Fibroblast of skin of right biceps (primary cell): ENCODE results near the gene H3-3A.

Experiments
- DNase-seq: peaks from one replicate; pipeline ENCODE4 v3.0.0-alpha.2; 2013

H3-3A gene

DNA sequence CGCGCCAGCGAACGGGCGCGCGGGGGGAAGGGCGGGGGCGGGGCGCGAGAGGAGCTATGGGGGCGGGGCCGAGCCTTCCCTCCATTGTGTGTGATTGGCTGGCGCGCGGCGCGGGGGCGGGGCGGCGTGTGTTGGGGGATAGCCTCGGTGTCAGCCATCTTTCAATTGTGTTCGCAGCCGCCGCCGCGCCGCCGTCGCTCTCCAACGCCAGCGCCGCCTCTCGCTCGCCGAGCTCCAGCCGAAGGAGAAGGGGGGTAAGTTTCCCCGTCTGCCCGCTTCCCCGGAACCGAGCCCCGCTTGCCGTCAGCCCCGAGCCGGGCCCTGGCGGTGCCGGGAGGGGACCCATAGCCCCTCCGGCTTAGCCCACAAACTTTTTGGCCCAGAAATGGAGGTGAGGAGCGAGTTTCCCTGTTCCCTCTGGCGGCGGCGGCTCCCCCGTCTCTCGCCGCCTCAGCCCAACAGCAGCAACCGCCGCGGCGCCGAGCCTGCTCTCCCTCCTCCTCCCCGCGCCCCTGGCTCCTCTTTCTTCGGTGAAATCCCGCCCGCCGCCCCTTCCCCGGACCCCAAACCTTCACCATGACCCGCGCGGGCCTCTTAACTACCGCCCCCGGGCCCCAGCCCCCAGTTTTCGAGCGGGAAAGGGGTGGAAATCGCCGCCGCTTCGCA is at the start of gene H3-3A:
Gene H3-3A (plus strand): TSS at position 159 of the 666 bp plus-strand sequence. CDS start 1,636 bp downstream, outside the sequence.
- DNase-seq, result peak; percentile 96

DNA sequence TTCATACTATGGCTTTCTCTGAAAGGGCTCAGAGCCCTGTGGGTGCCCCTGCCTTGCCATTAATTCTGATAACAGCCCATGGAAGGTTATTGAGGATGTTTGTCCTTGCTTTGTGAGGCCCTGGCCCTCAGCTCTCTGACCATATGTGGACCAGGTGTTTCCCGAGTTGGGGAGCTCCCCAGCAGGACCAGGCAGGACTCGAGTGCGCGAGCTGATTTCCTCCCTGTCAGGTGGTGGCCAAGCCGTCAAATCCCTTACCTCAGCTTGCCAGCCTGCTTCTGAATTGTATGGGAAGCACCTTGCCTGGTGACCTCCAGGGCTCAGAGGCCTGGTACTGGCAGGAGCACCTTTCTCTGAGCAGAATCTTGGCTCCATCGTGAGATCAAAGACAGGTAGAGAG is 45.4 kb upstream of the H3-3A start:
- DNase-seq, result no peak

DNA sequence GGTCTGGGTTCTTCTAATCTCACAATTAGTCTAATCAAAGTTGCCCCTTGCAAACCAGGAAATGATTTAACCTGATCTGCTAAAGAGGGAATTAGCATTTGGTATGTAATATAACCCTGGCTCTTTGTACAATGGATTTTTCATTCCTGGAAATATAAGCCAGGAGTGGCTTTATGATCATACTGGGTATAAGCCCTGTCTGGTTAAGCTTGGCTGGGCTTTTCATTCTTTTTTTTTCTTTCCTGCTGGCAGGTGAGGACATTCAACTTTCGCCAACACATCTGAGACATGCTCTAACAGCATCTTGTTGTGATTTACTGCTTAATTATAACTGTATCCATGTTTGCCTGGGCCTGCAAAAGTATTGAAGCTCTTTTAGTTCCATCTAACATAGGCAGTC is 42.9 kb upstream of the H3-3A start:
- DNase-seq, result no peak

DNA sequence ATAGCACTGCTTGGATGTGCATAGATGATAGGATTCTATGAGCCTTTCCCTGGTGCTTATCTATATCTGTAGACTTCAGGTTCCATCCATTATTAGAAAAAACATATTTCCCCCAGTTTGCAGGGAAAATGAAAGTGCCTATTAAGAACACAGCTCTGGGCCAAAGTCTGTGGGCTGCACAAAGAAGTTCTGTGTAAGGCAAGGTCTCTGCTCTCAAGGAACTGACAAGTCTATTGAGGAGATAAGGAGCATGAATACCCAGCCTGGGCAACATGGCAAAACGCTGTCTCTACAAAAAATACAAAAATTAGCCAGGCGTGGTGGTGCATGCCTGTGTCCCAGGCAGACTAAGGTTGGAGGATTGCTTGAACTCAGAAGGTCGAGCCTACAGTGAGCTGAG is 41.1 kb upstream of the H3-3A start:
- DNase-seq, result no peak

DNA sequence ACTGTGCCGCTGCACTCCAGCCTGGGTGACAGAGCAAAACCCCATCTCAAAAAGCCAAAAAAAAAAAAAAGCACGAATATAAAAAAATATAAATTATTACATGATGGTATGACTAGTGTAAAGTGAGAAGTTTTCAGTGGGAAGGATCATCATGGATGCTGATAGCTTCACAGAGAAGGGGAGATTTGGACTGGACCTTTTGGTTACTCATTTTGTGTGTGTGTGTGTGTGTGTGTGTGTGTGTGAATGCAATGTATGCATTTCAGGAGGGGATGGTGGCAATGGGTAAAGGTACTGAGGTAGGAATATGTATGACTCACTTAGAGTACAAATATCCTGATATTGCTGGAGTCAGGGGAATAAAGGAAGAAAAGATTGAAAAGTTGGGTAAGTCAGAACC is 40.7 kb upstream of the H3-3A start:
- DNase-seq, result no peak

DNA sequence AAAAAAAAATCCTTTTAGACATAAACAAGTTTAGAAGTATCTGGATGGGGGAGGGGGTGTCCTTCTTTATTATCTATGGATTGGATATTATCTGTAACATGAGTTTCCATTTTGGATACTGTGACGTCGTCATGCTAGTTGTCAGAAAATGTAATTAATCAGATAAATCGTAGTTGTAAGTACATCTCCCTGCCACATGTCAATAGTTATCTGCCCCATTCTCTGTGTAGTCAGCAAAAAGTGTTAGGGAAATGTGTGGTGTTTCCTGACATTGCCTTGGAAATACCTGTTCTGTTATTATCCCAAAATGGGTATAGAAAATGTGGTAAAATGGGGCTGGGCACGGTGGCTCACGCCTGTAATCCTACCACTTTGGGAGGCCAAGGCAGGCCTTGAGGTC is 38.8 kb upstream of the H3-3A start:
- no peak for DNase-seq

DNA sequence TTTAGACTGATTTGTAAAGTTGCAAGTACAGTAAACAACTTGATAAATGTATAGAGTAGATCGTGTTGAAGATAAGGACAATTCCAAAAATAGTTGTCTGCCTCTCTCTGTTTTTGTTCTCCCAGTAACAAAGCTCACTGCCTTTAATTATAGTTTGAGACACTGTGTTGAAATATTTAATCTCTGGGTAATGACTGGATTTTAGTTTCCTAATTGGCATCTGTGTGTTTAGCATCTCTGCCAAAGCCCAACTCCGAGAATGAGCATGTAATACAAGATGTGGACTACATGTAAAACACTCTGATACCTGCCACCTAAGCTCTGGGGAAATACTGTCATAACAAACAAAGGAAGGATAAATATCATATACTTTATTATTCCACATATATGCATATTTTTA is 35.7 kb upstream of the H3-3A start:
- no peak for DNase-seq

- no peak for DNase-seq
Measured at GRCh38 chr1:226027538-226028217, 34.8 kb upstream of the H3-3A start.

- DNase-seq, result no peak
Measured at GRCh38 chr1:226029093-226029496, 33.4 kb upstream of the H3-3A start.

GRCh38 chr1:226029568-226030225 is 32.8 kb upstream of the H3-3A start:
- DNase-seq, result no peak

DNA sequence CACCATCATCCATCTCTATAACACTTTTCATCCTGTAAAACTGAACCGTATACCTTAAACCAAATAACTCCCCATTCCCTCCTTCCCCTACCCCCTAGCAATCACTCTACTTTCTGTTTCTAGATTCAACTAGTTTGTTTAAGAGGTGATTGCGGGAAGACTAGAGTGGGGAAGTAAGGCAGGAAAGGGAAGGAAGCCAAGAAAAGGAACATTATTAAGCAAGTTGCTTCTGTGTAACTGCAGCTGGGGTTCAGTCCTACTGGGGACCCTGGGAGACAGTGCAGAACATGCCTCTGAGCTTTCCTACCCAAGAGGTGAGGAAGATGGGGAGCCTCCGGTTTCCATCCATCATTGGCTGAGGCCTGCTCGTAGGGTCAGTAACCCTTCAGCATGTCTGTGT is 28.9 kb upstream of the H3-3A start:
- no peak for DNase-seq

DNA sequence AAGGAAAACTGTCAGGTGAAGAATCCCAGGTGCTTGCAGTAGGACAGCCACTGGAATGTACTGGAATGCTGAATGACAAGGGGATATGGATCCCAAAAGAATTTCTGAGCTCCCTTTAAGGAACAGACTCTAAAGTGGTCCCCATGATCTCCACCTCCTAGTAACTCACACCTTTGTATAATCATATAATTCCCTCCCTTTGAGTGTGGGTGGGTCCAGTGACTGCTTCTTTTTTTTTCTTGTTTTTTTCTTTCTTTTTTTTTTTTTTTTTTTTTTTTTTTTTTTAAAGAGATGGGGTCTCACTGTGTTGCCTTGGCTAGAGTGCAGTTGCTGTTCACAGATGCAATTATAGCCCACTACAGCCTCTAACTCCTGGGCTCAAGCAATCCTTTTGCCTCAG is 28.5 kb upstream of the H3-3A start:
- no peak for DNase-seq

DNA sequence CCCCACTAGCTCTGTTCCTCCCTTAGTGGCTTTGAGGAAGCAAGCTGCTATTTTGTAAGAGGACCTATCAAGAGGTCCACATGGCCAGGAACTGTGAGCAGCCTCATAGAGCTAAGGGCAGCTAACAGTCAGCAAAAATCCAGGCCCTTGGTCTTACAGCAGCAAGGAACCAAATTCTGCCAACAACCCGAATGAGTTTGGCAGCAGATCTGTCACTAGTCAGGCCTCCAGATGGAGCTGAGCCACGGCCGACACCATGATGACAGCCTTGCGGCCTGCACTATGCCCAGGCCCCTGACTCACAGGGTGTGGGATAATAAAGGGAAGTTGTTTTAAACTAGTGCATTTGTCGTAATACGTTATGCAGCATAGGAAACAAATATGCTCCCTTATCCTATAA is 28.0 kb upstream of the H3-3A start:
- peak; percentile 90 for DNase-seq

DNA sequence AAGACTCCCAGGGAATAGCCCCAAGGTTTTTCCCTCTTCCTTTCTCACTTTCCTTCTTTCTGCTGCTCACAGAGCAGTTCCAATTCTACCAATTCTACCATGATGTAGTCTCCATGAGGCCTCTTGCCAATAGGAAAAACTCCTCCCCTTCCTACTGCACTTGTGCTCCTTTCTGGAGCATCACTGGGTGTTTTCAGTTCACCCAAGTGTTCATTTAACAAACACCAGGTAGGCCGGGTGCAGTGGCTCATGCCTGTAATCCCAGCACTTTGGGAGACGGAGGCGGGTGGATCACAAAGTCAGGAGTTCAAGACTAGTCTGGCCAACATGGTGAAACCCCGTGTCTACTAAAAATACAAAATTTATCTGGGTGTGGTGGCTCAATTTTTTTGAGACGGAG is 26.6 kb upstream of the H3-3A start:
- no peak for DNase-seq

GRCh38 chr1:226038661-226039060 is 23.9 kb upstream of the H3-3A start:
- DNase-seq, result no peak

- no peak for DNase-seq
Measured at GRCh38 chr1:226041419-226041818, 21.1 kb upstream of the H3-3A start.

- no peak for DNase-seq
Measured at GRCh38 chr1:226044514-226045101, 17.9 kb upstream of the H3-3A start.

DNA sequence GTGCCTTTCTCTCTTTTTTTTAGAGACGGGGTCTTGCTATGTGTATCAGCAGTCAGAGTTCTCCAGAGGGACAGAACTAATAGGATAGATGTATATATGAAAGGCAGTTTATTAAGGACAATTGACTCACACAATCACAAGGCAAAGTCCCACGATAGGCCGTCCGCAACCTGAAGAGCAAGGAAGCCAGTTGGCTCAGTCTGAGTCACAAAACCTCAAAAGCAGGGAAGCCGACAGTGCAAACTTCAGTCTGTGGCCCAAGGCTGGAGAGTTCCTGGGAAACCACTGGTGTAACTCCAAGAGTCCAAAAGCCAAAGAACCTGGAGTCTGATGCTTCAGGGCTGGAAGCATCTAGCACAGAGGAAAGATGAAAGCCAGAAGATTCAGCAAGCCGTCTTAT is 16.3 kb upstream of the H3-3A start:
- DNase-seq, result peak; percentile 71

GRCh38 chr1:226047495-226047894 is 15.0 kb upstream of the H3-3A start:
- peak; percentile 48 for DNase-seq

DNA sequence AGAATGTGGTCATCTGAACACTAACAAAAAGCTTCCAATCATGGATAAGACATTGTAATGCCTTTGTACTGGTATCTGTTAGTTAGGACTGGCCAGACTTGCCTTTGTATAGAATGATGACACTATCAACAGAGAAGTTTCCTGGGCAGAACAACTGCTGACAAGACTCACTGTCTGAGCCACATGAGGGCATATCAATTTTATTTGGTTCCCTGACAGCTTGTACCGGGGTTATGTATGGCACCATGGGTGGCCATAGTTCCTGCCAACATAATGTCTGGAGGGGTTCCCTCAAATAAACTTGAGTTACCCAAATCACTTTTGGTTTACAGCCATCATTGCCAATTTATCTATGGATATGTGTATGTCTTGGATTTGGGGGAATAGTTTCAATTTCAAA is 13.6 kb upstream of the H3-3A start:
- DNase-seq, result no peak

GRCh38 chr1:226050133-226050532 is 12.4 kb upstream of the H3-3A start:
- DNase-seq, result no peak

DNA sequence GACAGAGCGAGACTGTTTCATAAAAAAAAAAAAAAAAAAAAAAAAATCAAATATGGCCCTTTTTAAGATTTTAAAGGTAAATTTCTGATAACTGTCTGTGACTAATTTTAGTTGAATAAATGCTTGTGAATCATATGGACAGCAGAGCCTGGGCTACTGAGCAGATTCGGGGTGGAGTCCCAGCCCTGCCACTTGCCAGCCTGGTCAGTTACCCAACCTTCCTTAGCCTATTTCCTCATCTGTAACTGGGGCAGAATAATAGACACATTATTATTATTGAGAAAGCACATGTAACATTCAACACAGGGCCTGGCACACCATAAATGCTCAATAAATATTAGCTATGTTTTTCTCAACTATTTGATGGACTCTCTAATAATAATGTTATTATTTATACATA is 11.2 kb upstream of the H3-3A start:
- no peak for DNase-seq

DNA sequence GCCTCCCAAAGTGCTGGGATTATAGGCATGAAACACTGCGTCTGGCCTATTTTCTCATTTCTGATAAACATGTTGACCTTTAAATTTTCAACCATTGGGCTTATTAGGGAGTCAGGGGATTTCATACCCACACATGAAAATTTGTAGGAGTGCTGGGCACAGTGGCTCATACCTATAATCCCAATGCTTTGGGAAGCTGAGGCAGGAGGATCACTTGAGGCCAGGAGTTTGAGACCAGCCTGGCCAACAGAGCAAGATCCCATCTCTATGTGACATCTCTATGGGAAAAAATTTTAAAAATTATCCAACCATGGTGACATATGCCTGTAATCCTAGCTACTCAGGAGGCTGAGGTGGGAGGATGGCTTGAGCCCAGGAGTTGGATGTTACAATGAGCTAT is 10.5 kb upstream of the H3-3A start:
- no peak for DNase-seq
